HG03460 (cell line): ENCODE results near the gene TBC1D7.
"Not testable (repeated sequence)": the region's sequence is repeated elsewhere in the genome, so short reads cannot be mapped to it uniquely, and the experiment has no call there.

Experiments
- ATAC-seq: cut with Tn5 transposase; IDR thresholded peaks from one replicate; pipeline ENCODE4 v1.9.1; 2021; ENCODE audit not compliant: unreplicated experiment

TBC1D7 gene

DNA sequence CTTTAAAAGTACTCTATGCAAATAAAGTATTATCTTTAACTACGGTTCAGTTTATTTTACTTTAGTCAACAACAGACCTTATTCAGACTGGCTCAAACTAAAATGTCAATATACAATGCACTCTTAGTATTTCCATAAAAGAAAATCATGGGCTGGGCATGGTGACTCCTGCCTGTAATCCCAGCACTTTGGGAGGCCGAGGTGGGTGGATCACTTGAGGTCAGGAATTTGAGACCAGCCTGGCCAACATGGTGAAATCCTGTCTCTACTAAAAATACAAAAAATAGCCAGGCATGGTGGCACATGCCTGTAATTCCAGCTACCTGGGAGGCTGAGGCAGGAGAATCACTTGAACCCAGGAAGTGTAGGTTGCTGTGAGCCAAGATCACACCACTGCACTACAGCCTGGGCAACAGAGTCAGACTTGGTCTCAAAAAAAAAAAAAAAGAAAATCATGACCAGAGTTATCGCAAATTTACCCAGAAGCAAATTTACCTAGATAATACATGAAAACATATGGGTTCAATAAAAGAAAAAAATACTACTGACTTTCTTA, 2.2 kb downstream of the TBC1D7 start:
- not testable (repeated sequence) for ATAC-seq

DNA sequence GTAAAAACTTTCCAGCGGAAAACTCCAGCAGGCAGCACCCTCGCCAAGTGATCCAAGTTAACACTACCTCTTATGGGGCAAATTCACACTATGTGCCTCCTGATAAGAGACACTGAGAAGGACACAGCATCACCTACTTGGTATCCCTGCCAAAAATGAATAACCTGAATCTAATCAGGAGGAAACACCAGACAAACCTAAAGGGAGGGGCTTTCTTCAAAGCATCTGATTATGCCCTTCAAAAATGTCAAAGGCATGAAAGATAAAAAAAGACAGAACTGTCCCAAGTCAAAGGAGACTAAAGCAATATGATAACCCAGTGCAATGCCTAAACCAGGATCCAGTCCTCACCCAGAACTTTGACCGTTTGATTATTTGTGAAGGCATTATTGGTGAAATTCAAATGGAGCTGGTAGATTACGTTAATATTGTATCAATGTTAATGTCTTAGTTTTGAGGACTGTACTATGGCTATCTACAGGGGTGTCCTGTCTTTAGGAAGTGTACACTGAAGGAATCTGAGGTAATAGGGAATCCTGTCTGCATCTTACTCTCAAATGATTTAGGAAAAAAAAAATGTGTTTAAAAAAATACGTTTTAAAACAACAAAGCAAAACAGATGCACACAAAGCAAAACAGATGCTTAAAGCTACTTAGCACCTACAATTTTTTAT, 8.3 kb downstream of the TBC1D7 start:
- no peak for ATAC-seq

DNA sequence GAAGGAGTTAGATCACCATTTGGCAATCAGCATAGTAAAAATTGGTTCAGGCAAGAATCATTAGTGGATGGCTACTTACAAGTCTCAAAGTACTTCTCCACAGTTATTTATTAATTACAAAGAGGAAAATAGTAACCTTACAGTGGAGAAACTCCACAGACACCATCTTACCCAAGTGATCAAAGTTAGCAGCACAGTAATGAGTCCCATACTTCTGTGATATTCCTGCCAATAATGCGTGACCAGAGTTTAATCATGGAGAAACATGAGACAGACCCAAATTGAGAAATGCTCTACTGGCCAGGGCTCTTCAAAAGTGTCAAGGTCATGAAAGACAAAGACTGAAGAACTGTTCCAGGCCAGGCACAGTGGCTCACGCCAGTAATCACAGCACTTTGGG, 9.5 kb downstream of the TBC1D7 start:
- no peak for ATAC-seq

DNA sequence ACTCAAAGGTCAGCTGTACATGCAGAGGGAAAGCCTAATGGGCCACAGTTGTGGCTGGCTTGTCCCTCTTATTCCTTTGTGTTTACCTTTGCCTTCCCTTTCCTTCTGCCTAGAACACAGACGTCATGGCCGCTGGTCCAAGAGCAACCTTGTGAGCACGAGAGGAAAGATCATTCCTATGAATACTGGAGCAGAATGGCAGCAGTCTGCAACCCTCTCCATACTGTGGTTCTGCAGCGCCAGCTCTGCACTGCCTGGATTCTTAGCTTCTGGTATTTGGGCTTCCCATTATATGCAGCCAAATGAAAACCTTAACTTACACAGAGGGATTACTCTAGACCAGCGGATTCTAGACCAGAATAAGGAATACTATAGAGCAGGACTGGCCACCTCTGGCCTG, 12.4 kb downstream of the TBC1D7 start:
- ATAC-seq = no peak

DNA sequence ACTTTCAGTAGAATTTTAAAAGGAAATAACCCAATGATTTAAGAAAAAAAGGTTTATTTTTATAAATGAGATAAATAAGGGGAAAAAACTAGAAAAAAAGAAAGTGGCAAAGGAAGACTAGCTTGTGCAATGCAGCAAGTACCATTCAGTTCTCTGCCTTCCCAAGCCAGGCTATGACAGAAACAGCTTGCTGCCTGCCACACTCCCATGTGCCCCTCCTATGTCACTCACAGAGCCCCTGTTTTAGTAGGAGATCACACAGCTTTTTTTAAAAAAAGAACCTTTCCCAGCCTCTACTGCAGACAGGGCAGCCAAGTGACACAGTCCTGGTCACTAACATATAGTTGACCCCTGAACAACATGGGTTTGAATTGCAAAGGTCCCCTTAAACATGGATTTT, 13.5 kb downstream of the TBC1D7 start:
- ATAC-seq = no peak

DNA sequence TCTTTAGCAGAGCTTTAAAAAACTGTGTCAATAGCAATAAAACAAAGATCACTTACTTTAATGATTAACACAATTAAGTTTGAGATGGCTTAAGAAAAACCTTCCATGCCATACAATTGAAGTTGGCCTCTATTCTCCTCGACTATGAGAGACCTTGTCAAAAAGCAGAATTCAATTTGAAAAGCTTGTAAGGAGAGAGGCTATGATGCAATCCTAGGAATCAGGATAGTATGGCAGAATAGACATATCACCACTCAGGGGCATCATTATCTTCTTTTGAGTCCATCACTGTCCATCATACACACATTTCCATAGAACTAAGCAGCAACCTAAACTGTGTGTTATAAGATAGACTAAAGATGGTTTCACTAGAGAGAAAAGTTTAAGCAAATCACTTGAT, 17.2 kb downstream of the TBC1D7 start:
- ATAC-seq = no peak

DNA sequence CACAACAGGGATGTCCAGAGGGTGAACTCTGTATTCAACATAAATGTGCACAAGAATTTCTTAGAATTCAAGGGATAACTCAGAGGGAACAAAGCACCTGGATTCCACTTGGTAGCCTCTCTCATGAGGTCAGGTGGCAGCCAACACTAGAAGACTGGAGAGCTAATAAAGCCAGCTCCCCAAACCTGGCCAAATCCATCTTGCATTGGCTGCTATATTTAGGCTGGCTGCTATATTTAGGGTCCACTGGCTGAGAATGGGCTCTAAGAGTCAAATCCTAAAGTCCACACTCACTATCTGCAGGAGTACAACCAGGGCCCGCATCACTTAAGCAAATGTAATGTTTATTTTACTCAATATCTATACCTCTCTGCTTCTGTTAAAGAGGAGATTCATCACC, 20.0 kb downstream of the TBC1D7 start:
- ATAC-seq = no peak

DNA sequence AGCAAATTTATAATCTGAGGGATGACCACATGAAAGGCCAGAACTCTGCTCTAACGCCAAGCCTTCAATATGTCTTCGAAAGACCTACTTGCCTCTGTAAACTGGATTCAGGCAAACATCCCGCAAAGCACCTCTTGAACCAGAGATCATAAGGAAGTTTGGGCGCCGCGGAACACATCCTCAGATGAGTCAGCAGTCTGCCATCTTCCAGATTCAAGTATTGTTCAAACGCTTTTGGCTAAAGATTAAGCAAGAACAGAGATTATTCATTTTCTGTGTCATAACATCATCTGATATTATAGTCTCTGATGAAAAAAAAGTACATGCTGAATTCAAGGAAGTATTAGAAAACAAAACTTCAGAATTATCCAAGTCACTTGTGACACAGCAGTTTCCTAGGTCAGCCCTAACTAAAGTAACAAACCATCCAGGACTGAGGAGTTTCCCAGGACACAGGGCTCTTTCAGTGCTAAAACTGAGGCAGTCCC, 20.8 kb downstream of the TBC1D7 start:
- no peak for ATAC-seq

DNA sequence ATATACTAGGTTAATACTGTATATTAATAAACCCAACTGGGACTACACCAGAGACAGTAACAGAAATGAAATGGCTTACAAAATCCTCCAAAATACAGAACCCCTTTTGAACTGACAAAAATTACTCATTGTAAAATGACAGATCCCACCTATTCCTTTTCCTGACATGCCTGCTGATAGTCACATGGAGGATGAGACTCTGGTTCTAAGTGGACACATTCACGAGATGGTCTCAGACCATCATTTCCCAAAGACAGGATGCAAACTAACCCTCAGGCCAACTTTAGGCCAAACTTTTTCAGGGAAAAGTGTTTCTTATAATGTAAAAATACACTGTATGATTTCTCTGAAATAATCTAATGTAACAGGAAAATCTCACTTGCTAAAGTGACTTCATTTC, 22.5 kb downstream of the TBC1D7 start:
- ATAC-seq = no peak

DNA sequence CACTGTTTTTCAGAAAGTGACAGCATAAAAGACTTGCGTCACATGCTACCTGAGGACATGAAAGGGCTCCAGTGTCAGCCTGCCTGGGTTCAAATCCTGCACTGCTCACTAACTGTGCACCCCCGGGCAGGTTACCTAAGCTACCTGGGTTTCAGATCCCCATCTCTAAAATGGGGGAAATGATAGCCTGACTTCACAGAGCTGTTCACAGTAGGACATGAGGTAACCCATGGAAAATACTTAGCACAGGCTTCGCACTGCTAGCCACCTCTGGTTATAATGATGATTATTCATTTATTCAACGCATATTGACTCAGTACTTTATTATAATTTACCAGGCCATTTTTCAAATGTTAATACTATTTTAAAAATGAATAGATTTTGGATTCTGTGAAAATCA, 23.0 kb downstream of the TBC1D7 start:
- no peak for ATAC-seq

DNA sequence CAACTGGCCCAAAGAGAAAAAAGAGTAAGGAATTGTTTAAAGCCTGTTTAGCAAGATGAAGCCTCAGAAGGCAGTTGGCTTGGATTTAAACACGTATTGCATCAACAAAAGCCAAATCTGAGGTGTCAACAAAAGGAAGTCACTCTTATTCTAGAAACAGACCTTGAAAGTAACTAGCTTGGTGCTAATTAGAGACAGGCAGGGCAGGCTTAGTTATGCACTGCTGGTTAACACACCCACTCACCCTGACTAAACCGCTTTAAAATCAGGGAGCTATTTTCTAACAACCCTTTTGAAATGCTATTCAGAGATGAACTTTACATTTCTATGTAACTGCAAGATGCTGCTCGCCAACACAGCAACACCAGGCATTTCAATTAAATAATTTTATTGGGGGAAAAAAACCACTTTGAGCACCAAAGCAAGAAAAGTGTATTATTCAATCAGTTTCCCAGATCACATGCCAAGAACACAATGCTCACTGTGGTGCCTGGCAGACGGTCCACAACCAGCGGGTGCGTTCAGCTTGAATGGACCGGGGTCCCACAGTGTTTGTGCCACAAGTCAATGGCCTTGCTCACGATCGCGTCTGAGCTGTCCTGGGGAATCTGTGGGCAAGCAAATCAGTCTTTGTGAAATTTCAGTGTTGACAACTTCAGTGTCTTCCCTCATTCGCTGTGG, 23.6 kb downstream of the TBC1D7 start:
- peak; percentile 46 for ATAC-seq

DNA sequence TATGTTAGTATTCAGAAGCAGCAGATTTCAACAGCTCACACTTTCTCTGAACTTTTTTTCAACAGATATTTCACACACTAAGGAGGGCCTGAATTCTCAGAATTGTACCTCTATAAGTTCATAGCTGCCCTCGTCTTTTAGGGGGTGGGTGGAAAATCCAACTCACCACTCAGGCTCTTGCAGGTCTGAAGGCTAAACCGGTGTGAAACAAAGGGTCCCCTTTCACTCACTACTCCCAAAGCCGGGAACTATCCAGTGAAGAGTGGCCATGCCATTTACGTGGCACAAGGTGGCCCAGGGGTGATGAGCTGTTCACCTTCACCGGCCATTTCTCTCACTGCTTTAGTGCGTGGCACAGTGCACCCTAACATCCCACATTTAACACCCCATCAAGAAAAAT, 24.2 kb downstream of the TBC1D7 start:
- no peak for ATAC-seq

DNA sequence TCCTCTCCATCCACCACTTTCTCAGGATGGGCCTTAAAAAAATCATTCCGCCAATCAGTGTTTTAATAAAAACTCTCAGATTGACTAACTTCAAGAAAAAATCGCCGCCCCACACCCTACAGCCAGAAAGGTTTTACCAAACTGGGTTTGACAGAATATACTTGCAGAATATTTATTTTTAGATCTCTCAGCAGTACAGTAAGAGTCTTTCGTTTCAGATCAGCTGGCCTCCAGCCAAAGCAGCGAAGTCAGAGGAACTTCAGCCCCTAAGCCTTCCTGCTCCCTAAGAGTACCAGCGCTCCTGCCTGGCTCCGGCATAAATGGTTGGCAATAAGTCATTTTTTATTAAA, 24.7 kb downstream of the TBC1D7 start:
- ATAC-seq = peak; percentile 29

DNA sequence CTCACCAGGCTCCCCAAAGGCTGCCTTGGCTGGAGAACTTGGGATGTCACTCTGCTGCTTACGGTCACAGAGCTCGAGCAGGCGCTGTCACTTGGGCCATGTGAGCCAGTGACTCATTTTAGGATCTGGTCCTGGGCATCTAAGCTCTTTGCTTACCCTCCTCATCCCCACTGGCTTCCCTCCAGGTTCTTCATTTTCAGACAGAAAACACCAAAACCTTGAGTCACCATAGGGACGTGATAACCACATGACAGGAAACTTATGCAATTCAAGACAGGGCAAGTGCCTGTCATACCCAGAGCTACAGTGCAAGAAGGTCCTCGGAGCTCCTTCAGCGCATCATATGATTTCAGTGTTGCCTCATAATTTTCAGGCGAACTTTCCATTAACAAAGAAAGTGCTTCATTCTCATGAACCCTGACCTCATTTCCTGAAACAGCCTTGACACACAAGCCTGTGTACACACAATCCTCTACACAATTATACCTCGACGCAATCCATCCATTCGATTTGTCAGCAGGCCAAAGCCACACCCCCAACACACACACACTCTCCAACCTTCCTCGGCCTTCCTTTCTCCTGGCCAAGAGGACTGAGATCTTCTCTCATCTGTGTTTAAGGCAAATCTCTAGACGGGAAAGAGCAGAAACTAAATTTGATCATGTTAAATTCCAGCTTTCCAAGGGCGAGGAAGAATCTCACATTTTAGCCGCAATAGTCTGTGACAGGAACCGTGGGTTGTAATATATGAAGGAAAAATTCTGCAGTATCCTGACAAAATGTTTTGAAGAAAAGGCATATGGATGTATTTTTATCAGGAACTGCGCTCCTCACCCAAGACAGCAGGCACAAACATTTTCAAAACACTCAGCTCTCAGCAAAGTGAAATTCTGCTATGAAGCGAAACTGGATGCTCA, 25.3 kb downstream of the TBC1D7 start:
- peak; percentile 55 for ATAC-seq

DNA sequence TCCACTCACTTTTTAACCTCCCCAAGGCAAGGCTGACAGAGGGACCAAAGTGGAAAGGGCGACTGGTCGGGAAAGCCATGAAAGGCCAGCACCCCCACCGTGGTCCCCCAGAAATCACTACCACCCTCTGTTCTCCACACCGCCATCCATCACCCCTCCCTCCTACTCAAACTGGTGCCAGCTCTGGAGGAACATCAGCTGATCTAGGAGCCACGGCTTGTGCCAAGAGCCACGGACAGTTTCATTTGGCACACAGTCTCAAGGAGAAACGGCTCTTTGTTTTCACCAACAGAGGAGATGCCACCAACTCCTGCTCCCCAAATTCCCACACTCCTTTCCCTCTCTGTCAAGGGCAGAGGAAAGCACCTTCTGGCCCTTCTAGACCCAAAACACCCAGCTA, 26.0 kb downstream of the TBC1D7 start:
- no peak for ATAC-seq

DNA sequence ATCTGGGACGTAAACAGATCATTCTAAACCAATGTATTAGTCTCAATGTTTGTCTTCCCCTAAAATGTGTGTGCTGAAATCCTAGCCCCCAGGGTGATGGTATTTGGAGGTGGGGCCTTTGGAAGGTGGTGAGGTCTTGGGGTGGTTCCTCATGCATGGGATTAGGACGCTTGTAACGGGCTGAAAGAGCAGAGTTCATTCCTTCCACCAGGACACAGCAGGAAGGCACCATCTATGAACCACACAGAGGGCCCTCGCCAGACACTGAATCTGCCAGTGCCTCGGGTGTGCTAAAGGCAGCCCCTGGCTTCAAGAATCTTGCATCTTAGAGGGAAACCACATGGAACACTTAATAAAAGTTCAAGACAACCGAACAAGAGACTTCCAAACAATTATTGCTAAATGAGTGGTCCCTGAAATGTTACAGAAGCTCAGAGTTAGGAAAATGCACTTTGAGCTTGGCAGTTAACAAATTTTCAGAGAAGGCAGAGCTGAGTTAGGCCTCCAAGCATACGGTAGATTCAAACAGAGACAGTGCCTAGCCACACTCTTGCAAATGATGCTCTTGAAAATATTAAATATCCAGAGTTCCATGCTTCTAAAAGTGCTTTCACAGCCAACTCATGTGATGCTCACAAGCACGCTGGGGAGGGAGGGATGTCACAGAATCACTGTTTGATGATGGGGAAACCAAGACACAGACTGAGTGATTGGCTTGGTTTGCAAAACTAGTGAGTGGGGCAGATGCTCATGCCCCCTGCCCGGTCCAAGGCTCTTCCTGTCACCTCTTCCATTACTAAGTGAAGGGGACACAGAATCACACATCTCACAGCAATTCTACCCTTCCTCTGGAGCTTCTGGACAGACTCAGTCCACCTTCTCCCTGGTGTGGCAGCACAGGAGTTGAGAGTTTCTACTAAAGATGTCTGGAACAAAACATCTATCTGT, 27.4 kb downstream of the TBC1D7 start:
- ATAC-seq = no peak

DNA sequence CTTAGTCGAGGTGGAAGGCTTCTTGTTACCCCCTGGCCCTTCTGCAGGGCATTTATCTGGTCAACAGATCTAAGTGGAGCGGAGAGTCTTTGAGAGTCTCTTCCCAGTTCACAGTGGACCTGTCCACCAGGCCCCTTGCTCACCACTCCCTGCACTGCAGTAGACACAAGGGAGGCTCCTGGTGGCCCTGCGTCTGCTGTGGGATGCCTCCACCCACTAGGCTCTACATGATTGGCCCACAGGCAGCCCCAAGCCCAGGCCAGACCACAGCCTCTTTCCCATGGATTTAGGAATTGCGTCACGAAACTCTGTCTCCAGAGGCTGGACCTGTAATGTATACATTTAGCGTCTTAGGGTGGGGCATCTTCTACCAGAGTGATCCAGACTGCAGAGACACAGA, 28.4 kb downstream of the TBC1D7 start:
- no peak for ATAC-seq

DNA sequence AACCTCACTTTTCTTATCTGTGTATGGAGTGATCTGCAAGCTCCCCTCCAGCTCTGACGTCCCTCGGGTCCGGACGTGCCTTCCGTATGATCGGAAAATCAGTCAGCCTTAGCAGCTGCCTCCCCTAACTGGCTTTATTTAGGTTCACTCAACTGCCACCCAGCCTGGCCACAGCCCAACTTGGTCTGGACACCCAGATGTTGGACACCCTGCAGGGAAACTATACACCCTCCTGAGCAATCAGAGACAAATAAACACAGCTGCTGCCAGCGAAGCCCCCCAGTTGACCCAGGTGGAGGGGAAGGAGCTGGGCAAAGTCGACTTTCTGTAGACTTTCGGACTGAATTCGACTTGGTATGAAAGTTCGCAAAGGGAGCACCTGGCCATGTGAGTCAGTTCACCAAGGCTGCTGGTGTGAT, 28.9 kb downstream of the TBC1D7 start:
- ATAC-seq = peak; percentile 28

DNA sequence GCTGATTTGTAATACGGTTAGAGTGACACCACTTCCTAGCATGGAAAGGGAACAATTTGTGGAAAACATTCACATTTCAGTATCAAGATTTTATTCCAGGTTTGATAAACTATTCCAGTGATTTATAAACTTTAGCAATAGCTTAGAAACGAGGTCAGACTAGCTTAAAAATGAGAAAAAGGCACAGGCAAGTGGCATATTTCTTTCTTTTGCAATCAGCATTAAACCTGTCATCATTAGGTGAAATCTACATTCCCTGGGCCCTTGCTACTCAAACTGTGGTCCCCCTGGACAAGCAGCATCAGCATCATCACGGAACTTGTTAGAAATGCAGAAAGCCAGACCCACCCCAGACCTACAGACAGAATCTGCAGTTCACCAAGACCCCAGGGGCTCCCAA, 29.9 kb downstream of the TBC1D7 start:
- ATAC-seq = no peak

DNA sequence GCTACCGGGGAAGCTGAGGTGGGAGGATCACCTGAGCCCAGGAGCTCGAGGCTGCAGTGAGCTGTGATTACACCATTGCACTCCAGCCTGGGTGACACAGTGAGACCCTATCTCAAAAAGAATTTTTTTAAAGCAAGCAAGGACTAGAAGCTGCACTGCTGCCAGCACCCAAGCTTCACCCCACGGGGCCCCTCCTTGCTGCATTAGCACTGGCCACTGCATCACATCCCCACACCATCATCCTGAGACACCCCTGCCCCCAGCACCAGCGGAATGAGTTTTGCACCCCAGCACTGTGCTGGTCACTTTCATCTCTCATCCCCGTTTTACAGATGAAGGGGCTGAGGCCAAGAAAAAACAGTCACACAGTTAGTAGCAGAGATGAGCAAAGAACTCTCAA, 30.9 kb downstream of the TBC1D7 start:
- ATAC-seq = no peak
